Frontal cortex (tissue), 4 donors: Measurements from ENCODE around the gene RPS25. TPM values are rescaled to one million over a fixed set of nuclear protein-coding genes. Genes with fewer than 3 reads are reported as not detected.
A peak's percentile ranks its signal among the peaks of the same experiment; 100 is the strongest.
"Not testable (repeated sequence)": the region's sequence is repeated elsewhere in the genome, so short reads cannot be mapped to it uniquely, and the experiment has no call there.

Experiments
- DNase-seq, 2 donors: peaks; one replicate each; pipeline ENCODE4 v3.0.0; 2012; ENCODE audit warnings: low spot score in 2 of 2
- FAIRE-seq: peaks from 2 replicates; lab custom pipeline; 2012; peaks lifted over from hg19 to GRCh38; lab: Jason Lieb, UNC
- total RNA-seq: library from RNA; depleted of rRNA; stranded (reverse); fragments of >200 nt; gene quantifications from one replicate; pipeline ENCODE4 v1.2.3, GENCODE V29; 2014
- donor health status: control.
- donor health status: control.
- donor health status: control.

Gene RPS25
- total RNA-seq, 1 donor from 2014 or later, result 1,027 TPM

- FAIRE-seq, result no peak
- no peak for DNase-seq
Measured at GRCh38 chr11:119019996-119020395, 1.9 kb upstream of the RPS25 start.

- not testable (repeated sequence) for DNase-seq, FAIRE-seq
Measured at GRCh38 chr11:119017377-119017776, 766 bp downstream of the RPS25 start.

GRCh38 chr11:119016216-119017009 lies 1.7 kb downstream of the RPS25 start:
- no peak for DNase-seq
- no peak for FAIRE-seq

- DNase-seq, result no peak
- FAIRE-seq, result no peak
Measured at GRCh38 chr11:119015054-119015611, 3.0 kb downstream of the RPS25 start.

- FAIRE-seq (no peak), DNase-seq (no peak)
Measured at GRCh38 chr11:119014209-119014924, 3.8 kb downstream of the RPS25 start.

GRCh38 chr11:119012629-119013170 lies 5.4 kb downstream of the RPS25 start:
- no peak for FAIRE-seq
- DNase-seq, result no peak

- FAIRE-seq, result no peak
- no peak for DNase-seq
Measured at GRCh38 chr11:119011476-119012053, 6.6 kb downstream of the RPS25 start.

- no peak for FAIRE-seq
- DNase-seq, result no peak
Measured at GRCh38 chr11:119006656-119007055, 11.5 kb downstream of the RPS25 start.

- no peak for FAIRE-seq
- DNase-seq, result no peak
Measured at GRCh38 chr11:119000906-119001305, 17.2 kb downstream of the RPS25 start.

GRCh38 chr11:118998822-118999221 lies 19.3 kb downstream of the RPS25 start:
- FAIRE-seq (no peak), DNase-seq (no peak)

GRCh38 chr11:118998388-118998717 lies 19.8 kb downstream of the RPS25 start:
- FAIRE-seq (no peak), DNase-seq (no peak)

- DNase-seq, result peak; percentile 95 to 98
- no peak for FAIRE-seq
Measured at GRCh38 chr11:118997627-118998387, 20.3 kb downstream of the RPS25 start, which contains the start of gene CENATAC. TSS of gene CENATAC (plus strand) at chr11:118998138. CDS start at chr11:118998198, 60 bp downstream.

GRCh38 chr11:118996926-118997626 lies 21.1 kb downstream of the RPS25 start:
- FAIRE-seq (no peak), DNase-seq (no peak)

- not testable (repeated sequence) for DNase-seq, FAIRE-seq
Measured at GRCh38 chr11:118991486-118992038, 26.6 kb downstream of the RPS25 start.

GRCh38 chr11:118988280-118988679 lies 29.9 kb downstream of the RPS25 start:
- no peak for FAIRE-seq
- DNase-seq, result no peak

- FAIRE-seq, result no peak
- no peak for DNase-seq
Measured at GRCh38 chr11:118984825-118985224, 33.3 kb downstream of the RPS25 start.

- not testable (repeated sequence) for FAIRE-seq
Measured at GRCh38 chr11:118984337-118984736, 33.8 kb downstream of the RPS25 start.

GRCh38 chr11:118980191-118980881 lies 37.8 kb downstream of the RPS25 start:
- FAIRE-seq (no peak), DNase-seq (no peak)

More at GRCh38 chr11:118984337-118984736, 33.8 kb downstream of the RPS25 start:
- DNase-seq, result not testable (repeated sequence)
